ENCODE results near the gene MLXIPL.
"Not testable (repeated sequence)": the region's sequence is repeated elsewhere in the genome, so short reads cannot be mapped to it uniquely, and the experiment has no call there.

Gene MLXIPL

DNA sequence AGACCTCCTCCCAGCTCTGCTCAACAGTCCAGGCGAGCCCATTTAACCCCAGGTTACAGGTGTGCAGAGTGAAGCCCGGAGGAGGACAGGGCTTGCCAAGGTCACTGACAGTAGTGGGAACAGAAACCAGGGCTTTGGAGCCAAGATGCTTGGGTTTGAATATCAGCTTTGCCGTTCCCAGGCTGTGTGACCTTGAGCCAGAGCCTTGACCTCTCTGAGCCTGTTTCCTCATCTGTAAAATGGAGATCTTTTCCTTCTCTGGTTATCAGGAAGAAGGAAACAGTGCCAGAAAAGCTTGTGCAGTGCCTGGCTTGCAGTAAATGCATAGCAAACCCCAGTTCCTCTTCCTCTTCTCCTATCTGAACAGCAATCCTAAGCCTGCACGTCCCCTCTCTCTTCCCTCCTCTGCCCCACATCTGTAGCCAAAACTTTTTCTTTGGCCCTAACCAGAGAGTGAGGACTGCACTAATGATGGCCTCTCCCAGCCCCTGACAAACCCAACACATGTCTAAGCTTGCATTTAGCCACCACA, 21.4 kb upstream of the MLXIPL start:
- no peak for DNase-seq

DNA sequence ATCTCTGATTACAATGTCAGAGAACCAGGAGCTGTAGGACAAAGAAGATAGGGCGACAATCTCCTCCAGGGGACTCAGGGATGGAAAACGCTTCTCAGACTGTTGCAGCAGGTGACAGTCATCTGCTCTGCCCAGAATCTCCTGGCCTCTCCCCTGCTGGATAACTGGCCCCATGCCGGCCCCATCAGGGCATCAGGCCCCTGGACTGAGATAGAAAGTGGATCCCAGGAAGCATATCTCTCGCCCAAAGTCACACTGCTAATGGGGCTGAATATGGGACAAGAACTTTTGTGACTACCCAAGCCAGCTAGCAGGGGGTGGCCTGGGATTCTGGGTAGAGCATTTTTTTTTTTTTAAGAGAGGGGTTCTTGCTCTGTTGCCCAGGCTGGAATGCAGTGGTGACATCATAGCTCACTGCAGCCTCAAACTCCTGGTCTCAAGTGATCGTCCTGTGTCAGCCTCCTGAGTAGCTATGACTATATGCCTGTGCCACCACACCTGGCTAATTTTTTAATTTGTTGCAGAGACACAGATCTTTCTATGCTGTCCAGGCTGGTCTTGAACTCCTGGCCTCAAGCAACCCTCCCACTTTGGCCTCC, 20.5 kb upstream of the MLXIPL start:
- no peak for DNase-seq

- DNase-seq = no peak
Measured at GRCh38 chr7:73642834-73643233, 18.5 kb upstream of the MLXIPL start.

DNA sequence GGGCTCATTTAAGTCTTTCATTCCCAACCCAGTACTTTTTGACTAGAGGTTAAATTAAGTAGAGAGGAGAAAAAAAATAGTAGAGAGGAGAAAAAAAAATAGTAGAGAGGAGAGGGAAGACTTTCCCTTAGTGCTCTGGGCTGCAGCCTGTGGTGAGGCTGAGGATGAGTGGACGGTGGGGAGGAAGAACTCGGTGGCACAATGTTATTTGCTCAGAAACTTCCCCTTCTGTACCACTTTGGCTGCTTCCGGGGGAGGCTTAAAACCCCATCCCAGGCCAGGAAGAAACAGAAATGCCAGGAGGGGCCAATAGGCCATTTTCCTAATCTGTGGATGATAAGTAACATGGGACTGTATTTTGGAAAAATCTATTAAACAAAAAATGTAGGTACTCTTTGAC, 14.6 kb upstream of the MLXIPL start:
- DNase-seq = no peak

- no peak for DNase-seq
Measured at GRCh38 chr7:73635428-73636200, 11.3 kb upstream of the MLXIPL start.

- no peak for DNase-seq
Measured at GRCh38 chr7:73633844-73634243, 9.5 kb upstream of the MLXIPL start.

- no peak for DNase-seq
Measured at GRCh38 chr7:73633323-73633722, 9.0 kb upstream of the MLXIPL start.

GRCh38 chr7:73631558-73631957, 7.2 kb upstream of the MLXIPL start:
- DNase-seq = no peak

- DNase-seq = no peak
Measured at GRCh38 chr7:73628504-73628903, 4.2 kb upstream of the MLXIPL start.

DNA sequence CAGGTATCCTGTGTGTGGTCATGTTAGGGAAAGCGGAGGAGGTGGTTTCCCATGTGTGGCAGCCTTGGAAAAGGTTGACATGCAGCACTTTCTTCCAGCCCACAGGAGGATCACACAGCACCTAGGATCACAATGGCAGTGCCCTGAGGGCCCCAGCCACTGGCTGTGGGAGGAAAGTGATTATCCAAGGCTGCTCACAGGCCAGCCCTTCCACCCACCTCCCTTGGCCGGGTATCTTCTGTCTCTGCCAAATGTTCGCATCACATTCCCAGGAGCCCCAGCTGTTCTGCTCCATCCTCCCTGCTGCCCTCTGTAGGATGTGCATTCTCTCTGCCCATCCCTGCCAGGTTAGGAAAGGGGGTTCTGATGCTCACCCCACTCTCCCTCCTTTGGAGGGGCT, 2.5 kb upstream of the MLXIPL start:
- no peak for DNase-seq

- no peak for DNase-seq
Measured at GRCh38 chr7:73625276-73625675, 954 bp upstream of the MLXIPL start.

- DNase-seq = no peak
Measured at GRCh38 chr7:73624669-73625001, 313 bp upstream of the MLXIPL start.

GRCh38 chr7:73622909-73623797, 1.2 kb downstream of the MLXIPL start:
- peak; percentile 37 for DNase-seq

DNA sequence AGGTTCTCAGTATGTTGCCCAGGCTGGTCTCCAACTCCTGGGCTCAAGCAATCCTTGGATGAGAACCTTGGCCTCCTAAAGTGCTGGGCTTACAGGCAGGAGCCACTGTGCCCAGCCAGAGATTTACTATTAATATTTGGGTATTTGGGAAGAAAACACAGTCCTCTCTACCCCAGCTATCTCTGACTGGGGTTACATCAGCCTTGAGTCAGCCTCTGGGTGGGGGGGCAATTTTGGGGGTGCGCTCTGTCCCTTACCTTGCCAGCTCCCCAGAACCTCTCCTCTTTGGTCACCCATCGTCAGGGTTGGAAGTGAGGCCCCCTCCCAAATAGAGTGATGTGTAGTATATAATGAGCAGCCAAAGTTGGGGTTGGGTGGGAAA, 1.8 kb downstream of the MLXIPL start:
- no peak for DNase-seq

GRCh38 chr7:73621168-73622063, 2.9 kb downstream of the MLXIPL start:
- DNase-seq = no peak

GRCh38 chr7:73619394-73619793, 4.9 kb downstream of the MLXIPL start:
- not testable (repeated sequence) for DNase-seq

DNA sequence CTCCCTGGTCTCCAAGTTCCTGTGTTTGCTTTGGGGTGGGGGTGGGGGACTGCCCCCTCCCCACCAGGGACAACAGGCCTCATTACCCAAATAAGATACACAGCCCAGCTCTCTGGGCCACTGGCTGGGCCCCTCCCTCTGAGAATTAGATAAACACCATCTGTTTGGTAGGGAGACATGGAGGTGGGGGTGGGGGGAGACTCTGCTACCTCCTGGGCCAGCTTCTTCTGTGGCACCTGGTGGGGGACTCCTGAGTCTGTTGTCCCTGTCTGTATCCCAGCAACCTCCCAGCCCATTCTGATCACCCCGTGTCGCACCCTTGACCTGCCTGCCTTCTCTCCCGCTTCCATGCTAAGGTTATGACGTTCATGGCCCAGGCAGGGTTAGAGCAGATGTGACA, 5.8 kb downstream of the MLXIPL start:
- DNase-seq = no peak

DNA sequence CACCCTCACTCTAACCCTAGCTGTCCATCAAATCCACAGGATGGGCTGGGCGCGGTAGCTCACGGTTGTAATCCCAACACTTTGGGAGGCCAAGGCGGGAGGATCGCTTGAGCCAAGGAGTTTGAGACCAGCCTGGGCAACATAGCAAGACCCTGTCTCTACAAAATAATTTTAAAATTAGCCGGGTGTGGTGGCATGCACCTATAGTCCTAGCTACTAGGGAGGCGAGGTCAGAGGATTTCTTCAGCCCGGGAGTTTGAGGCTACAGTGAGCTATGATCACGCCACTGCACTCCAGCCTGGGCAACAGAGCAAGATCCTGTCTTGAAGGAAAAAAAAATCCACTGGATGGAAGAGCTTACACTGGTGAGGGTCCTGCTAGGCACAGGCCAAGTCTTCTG, 6.8 kb downstream of the MLXIPL start:
- not testable (repeated sequence) for DNase-seq

DNA sequence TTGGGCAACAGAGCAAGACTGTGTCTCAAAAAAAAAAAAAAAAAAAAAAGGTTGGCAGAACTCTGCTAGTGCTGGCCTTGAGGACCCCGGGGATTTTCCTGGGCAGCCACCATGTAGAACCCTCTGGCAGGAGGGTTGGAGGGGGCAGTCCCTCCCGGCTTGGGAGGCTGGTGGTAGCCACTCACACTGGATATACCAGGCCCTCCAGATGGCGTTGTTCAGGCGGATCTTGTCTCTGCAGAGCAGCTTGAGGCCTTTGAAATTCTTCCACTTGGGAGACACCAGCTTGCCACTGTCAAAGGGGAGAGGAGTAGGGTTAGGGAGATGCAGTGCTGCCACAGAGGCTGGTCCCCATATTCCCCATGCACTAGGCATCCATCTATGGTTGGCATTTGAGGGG, 8.4 kb downstream of the MLXIPL start:
- DNase-seq = no peak

GRCh38 chr7:73614937-73615336, 9.4 kb downstream of the MLXIPL start:
- DNase-seq = not testable (repeated sequence)

GRCh38 chr7:73613954-73614735, 10.2 kb downstream of the MLXIPL start:
- DNase-seq = no peak
